GM10248 (cell line): ENCODE data around the gene VAV2.

Experiments
- CTCF ChIA-PET: fragments of 300-600 bp; sonication (Branson Sonifier 250); formaldehyde crosslinking; extraction: SDS; loops from one replicate; lab custom pipeline; 2021; ENCODE audit warnings: antibody characterized with exemption; lab: Yijun Ruan, JAX
- POLR2A ChIA-PET: fragments of 350-650 bp; sonication (Branson Sonifier 250); formaldehyde crosslinking; extraction: SDS; loops from one replicate; lab custom pipeline; 2020; ENCODE audit warnings: antibody characterized with exemption; lab: Yijun Ruan, JAX
- DNase-seq: peaks from one replicate; pipeline ENCODE4 v3.0.0; 2012; ENCODE audit errors: extremely low spot score
- CTCF ChIP-seq: IDR thresholded peaks from 2 replicates; pipeline ENCODE4 v1.5.1; 2012; ENCODE audit warnings: mild to moderate bottlenecking, low read depth; ENCODE audit errors: extremely low read depth, missing control alignments, control extremely low read depth

Gene VAV2

GRCh38 chr9:133854048-133854447 is 138.1 kb downstream of the VAV2 start:
- DNase-seq, result no peak
- CTCF ChIA-PET, result no interaction called here
- TF ChIP-seq CTCF, result no peak
- POLR2A ChIA-PET, result no interaction called here

- ChIA-PET CTCF (no interaction called here), POLR2A (no interaction called here)
- DNase-seq, result no peak
- no peak for TF ChIP-seq CTCF
These were observed 138.8 kb downstream of the VAV2 start for GRCh38 chr9:133853331-133853730.

GRCh38 chr9:133852431-133852830 is 139.7 kb downstream of the VAV2 start:
- DNase-seq, result no peak
- CTCF ChIA-PET, result no interaction called here
- POLR2A ChIA-PET, result no interaction called here
- no peak for TF ChIP-seq CTCF

- CTCF ChIA-PET, result interaction anchor here (1.2 to 2.4 kb wide), 2 partner anchors 12 to 142 kb away, joined by 3 to 6 read pairs; no protein-coding TSS in a partner anchor
- TF ChIP-seq CTCF, result no peak
- no peak for DNase-seq
- POLR2A ChIA-PET, result no interaction called here
These were observed 140.4 kb downstream of the VAV2 start for GRCh38 chr9:133851693-133852092.

GRCh38 chr9:133850937-133851336 is 141.2 kb downstream of the VAV2 start:
- POLR2A ChIA-PET, result no interaction called here
- no peak for TF ChIP-seq CTCF
- no peak for DNase-seq
- CTCF ChIA-PET, result interaction anchor here (1.2 to 2.4 kb wide), 3 partner anchors 10 to 143 kb away, joined by 3 to 6 read pairs (median 3); no protein-coding TSS in a partner anchor

GRCh38 chr9:133850161-133850560 is 142.0 kb downstream of the VAV2 start:
- DNase-seq, result no peak
- CTCF ChIA-PET, result interaction anchor here (0.6 to 2.4 kb wide), 3 partner anchors 9 to 676 kb away, joined by 3 to 6 read pairs (median 3); no protein-coding TSS in a partner anchor
- no peak for TF ChIP-seq CTCF
- POLR2A ChIA-PET, result no interaction called here
